H1 (cell line): ENCODE data around the gene WDR49. TPM values are rescaled to one million over a fixed set of nuclear protein-coding genes. Genes with fewer than 3 reads are reported as not detected.

ENCODE experiments used
- CTCF ChIA-PET: fragments of 300-600 bp; sonication (Branson Sonifier 250); formaldehyde crosslinking; loops from one replicate; lab custom pipeline; 2021; ENCODE audit not compliant: partially characterized antibody; lab: Charles Lee
- POLR2A ChIA-PET: fragments of 300-600 bp; sonication (Branson Sonifier 250); formaldehyde crosslinking; loops from one replicate; lab custom pipeline; 2021; ENCODE audit warnings: inconsistent platforms; ENCODE audit not compliant: partially characterized antibody; lab: Charles Lee
- DNase-seq, 2 experiments: peaks; one replicate each; pipeline versions ENCODE4 v3.0.0 to v3.0.0-alpha.2; 2010 to 2022; ENCODE audit warnings: low spot score in 2 of 2, low read depth in 1 of 2, mixed read lengths in 1 of 2
- FAIRE-seq: peaks from 2 replicates; lab custom pipeline; 2011; peaks lifted over from hg19 to GRCh38; lab: Jason Lieb, UNC
- H2AFZ ChIP-seq: 2 replicates; pipeline ENCODE4 v1.8.1; 2012; ENCODE audit warnings: low read length, inconsistent platforms
- H2AK5ac ChIP-seq: 2 replicates; pipeline ENCODE4 v1.6.1; 2013; ENCODE audit warnings: low read depth, low read length
- H2BK120ac ChIP-seq: replicated peaks from 2 replicates; pipeline ENCODE3; 2013; ENCODE audit warnings: low read depth, low read length, inconsistent platforms
- H2BK12ac ChIP-seq: 2 replicates; pipeline ENCODE4 v1.6.1; 2013; ENCODE audit warnings: low read depth, low read length
- H2BK15ac ChIP-seq: 2 replicates; pipeline ENCODE4 v1.6.1; 2013; ENCODE audit warnings: low read length
- H2BK20ac ChIP-seq: 2 replicates; pipeline ENCODE4 v1.6.1; 2013; ENCODE audit warnings: low read length
- H2BK5ac ChIP-seq: 2 replicates; pipeline ENCODE4 v1.6.1; 2013; ENCODE audit warnings: low read depth, low read length
- H3K14ac ChIP-seq: 2 replicates; pipeline ENCODE4 v1.6.1; 2013; ENCODE audit warnings: inconsistent platforms; ENCODE audit not compliant: insufficient read length
- H3K18ac ChIP-seq: 2 replicates; pipeline ENCODE4 v1.6.1; 2013; ENCODE audit warnings: low read length; ENCODE audit errors: extremely low read depth
- H3K23ac ChIP-seq: 2 replicates; pipeline ENCODE4 v1.6.1; 2013; ENCODE audit warnings: inconsistent platforms; ENCODE audit not compliant: insufficient read length
- H3K23me2 ChIP-seq: 2 replicates; pipeline ENCODE4 v1.6.1; 2013; ENCODE audit warnings: low read depth, low read length
- H3K27ac ChIP-seq: 2 replicates; pipeline ENCODE4 v1.6.1; 2011; ENCODE audit warnings: low read depth, low read length, inconsistent platforms
- H3K27me3 ChIP-seq, 4 experiments: replicated peaks in 1 of 4; 1 replicate in 1 of 4; 2 replicates in 3 of 4; pipeline versions ENCODE4 v1.6.1 to v1.8.1; 2011 to 2013; ENCODE audit warnings: low read length in 3 of 4, mild to moderate bottlenecking in 3 of 4, inconsistent platforms in 2 of 4, mixed read lengths in 2 of 4, moderate library complexity in 1 of 4; ENCODE audit not compliant: control insufficient read depth in 3 of 4, insufficient read depth in 3 of 4; ENCODE audit errors: extremely low read depth in 1 of 4
- H3K36me3 ChIP-seq, 4 experiments: 2 replicates each; pipeline versions ENCODE4 v1.6.1 to v1.8.1; 2011 to 2013; ENCODE audit warnings: mild to moderate bottlenecking in 4 of 4, low read length in 3 of 4, moderate library complexity in 2 of 4, control low read depth in 1 of 4, inconsistent platforms in 1 of 4; ENCODE audit not compliant: insufficient read depth in 4 of 4, control insufficient read depth in 2 of 4
- H3K4ac ChIP-seq: replicated peaks from 2 replicates; pipeline ENCODE3; 2013; ENCODE audit warnings: low read length, low read depth, mixed read lengths, inconsistent platforms; ENCODE audit not compliant: insufficient read length
- H3K4me1 ChIP-seq, 4 experiments: replicated peaks in 1 of 4; 1 replicate in 1 of 4; 2 replicates in 3 of 4; pipeline versions ENCODE4 v1.6.1 to v1.8.1; 2011 to 2013; ENCODE audit warnings: low read length in 3 of 4, inconsistent platforms in 2 of 4, mixed read lengths in 1 of 4; ENCODE audit not compliant: insufficient read depth in 4 of 4, control insufficient read depth in 3 of 4
- H3K4me2 ChIP-seq, 2 experiments: 2 replicates each; pipeline versions ENCODE4 v1.6.1 to v1.8.1; 2011 to 2013; ENCODE audit warnings: low read depth in 2 of 2, low read length in 2 of 2, control low read depth in 1 of 2, inconsistent platforms in 1 of 2, mild to moderate bottlenecking in 1 of 2; ENCODE audit not compliant: insufficient read depth in 1 of 2
- H3K4me3 ChIP-seq, 4 experiments: fragments of 200-600, 300-600 bp in 1 of 4; sonication (generic), shearing (Covaris generic), sonication (Bioruptor Twin) in 1 of 4; 2 replicates each; pipeline versions ENCODE4 v1.5.1 to v1.8.1; 2011 to 2016; ENCODE audit warnings: low read length in 4 of 4, low read depth in 3 of 4, control low read depth in 2 of 4, inconsistent platforms in 2 of 4, mild to moderate bottlenecking in 2 of 4, mixed read lengths in 1 of 4, moderate library complexity in 1 of 4; ENCODE audit not compliant: insufficient read depth in 2 of 4; ENCODE audit errors: extremely low read depth in 1 of 4
- H3K56ac ChIP-seq: replicated peaks from 2 replicates; pipeline ENCODE3; 2013; ENCODE audit warnings: low read depth, mild to moderate bottlenecking, mixed read lengths, low read length, inconsistent platforms; ENCODE audit not compliant: insufficient read length
- H3K79me1 ChIP-seq: 2 replicates; pipeline ENCODE4 v1.6.1; 2013; ENCODE audit warnings: low read depth, low read length, control low read depth
- H3K79me2 ChIP-seq, 2 experiments: 2 replicates each; pipeline versions ENCODE4 v1.6.1 to v1.8.1; 2012 to 2013; ENCODE audit warnings: low read length in 2 of 2, mild to moderate bottlenecking in 2 of 2, inconsistent platforms in 1 of 2; ENCODE audit not compliant: insufficient read depth in 2 of 2, control insufficient read depth in 1 of 2
- H3K9ac ChIP-seq, 4 experiments: replicated peaks in 1 of 4; 1 replicate in 1 of 4; 2 replicates in 3 of 4; pipeline versions ENCODE4 v1.6.1 to v1.8.1; 2011 to 2013; ENCODE audit warnings: low read depth in 3 of 4, low read length in 3 of 4, control low read depth in 2 of 4, mild to moderate bottlenecking in 2 of 4, moderate library complexity in 2 of 4, inconsistent platforms in 1 of 4; ENCODE audit errors: extremely low read depth in 1 of 4
- H3K9me3 ChIP-seq, 2 experiments: 2 replicates each; pipeline versions ENCODE4 v1.6.1 to v1.8.1; 2012 to 2013; ENCODE audit warnings: mild to moderate bottlenecking in 2 of 2, moderate library complexity in 2 of 2, control low read depth in 1 of 2, inconsistent platforms in 1 of 2, low read depth in 1 of 2, low read length in 1 of 2, mixed read lengths in 1 of 2; ENCODE audit not compliant: insufficient read depth in 2 of 2
- H4K20me1 ChIP-seq, 2 experiments: replicated peaks in 1 of 2; 2 replicates each; pipeline versions ENCODE3 to v1.8.1; 2011 to 2013; ENCODE audit warnings: inconsistent platforms in 2 of 2, low read length in 2 of 2, mild to moderate bottlenecking in 1 of 2; ENCODE audit not compliant: insufficient read depth in 2 of 2, control insufficient read depth in 1 of 2
- H4K5ac ChIP-seq: 2 replicates; pipeline ENCODE4 v1.6.1; 2013; ENCODE audit warnings: low read length, low read depth, mixed read lengths, inconsistent platforms; ENCODE audit not compliant: insufficient read length
- H4K8ac ChIP-seq: 2 replicates; pipeline ENCODE4 v1.8.0; 2013; ENCODE audit warnings: mild to moderate bottlenecking, moderate library complexity, low read length, inconsistent platforms; ENCODE audit not compliant: insufficient read depth; ENCODE audit errors: extremely low read depth
- H4K91ac ChIP-seq: replicated peaks from 2 replicates; pipeline ENCODE3; 2013; ENCODE audit warnings: low read length, mixed read lengths, inconsistent platforms; ENCODE audit not compliant: insufficient read length
- CBX5 ChIP-seq: fragments of 300-800, 300-1000 bp; sonication (generic); IDR thresholded peaks from 2 replicates; pipeline ENCODE4 v1.7.1; 2016; ENCODE audit warnings: antibody characterized with exemption, low read length, low read depth
- POLR2A ChIP-seq, 2 experiments: IDR thresholded peaks; 1 replicate in 1 of 2; 2 replicates in 1 of 2; pipeline ENCODE4 v1.6.1; 2011; ENCODE audit warnings: low read depth in 2 of 2, low read length in 2 of 2, mild to moderate bottlenecking in 2 of 2; ENCODE audit errors: control extremely low read depth in 1 of 2
- RXRA ChIP-seq: IDR thresholded peaks from 2 replicates; pipeline ENCODE4 v1.6.1; 2011; ENCODE audit warnings: low read depth, mild to moderate bottlenecking, low read length, moderate library complexity; ENCODE audit not compliant: insufficient read depth
- SIN3A ChIP-seq, 2 experiments: IDR thresholded peaks in 1 of 2; conservative IDR thresholded peaks in 1 of 2; 2 replicates each; pipeline ENCODE4 v1.6.1; 2011 to 2012; ENCODE audit warnings: low read length in 2 of 2, improper control_type of control experiment in 1 of 2, low read depth in 1 of 2, mild to moderate bottlenecking in 1 of 2
- WGBS, 2 experiments: shearing (Covaris generic) in 1 of 2; methylation state at CpG; one replicate each; pipeline versions ENCODE4 v1.1.6 to v1.1.7; 2013 to 2015; ENCODE audit warnings: low lambda C conversion rate in 2 of 2, mixed read lengths in 2 of 2, inconsistent platforms in 1 of 2, low coverage in 1 of 2, missing lambda C conversion rate in 1 of 2; ENCODE audit not compliant: insufficient replicate concordance in 2 of 2, insufficient coverage in 1 of 2, insufficient read length in 1 of 2; ENCODE audit errors: extremely low coverage in 1 of 2, missing lambda C conversion rate in 1 of 2; 5-methylcytosine and 5-hydroxymethylcytosine counted together
- polyA plus RNA-seq, 7 experiments: library from polyadenylated mRNA; depleted of rRNA in 3 of 7; stranded (reverse) in 5 of 7; unstranded in 2 of 7; fragments of >200 nt in 5 of 7; fragments of 200-250 nt in 2 of 7; gene quantifications; 1 replicate in 5 of 7; 2 replicates in 1 of 7; 4 replicates in 1 of 7; pipeline versions ENCODE4 v1.2.1 to v1.2.3, GENCODE V29; 2011 to 2013; ENCODE audit warnings: missing spikeins in 2 of 7, mixed read lengths in 2 of 7
- total RNA-seq: library from RNA; stranded (reverse); fragmentation: NEBNext Ultra II Directional; extraction: Animal tissue kit (Norgen Biotek cat#: 25700); gene quantifications from 2 replicates; pipeline ENCODE4 v1.2.1, GENCODE V29; 2021

WDR49 gene
- total and polyA plus RNA-seq, 2 of the 8 experiments (the other 6 are each of a cell fraction or from before 2014, with no cell fraction given) = 0.50 to 1.7 TPM

GRCh38 chr3:167480748-167481147, 173.0 kb downstream of the WDR49 start:
- Histone ChIP-seq H3K9ac (peak overlapping the region in 1 of 4 experiments; percentile 8; a peak in 1 of 7 replicates), H3K4ac (no peak overlapping the region), H3K4me2 (no peak overlapping the region), H2AK5ac (no peak overlapping the region), H2BK15ac (no peak overlapping the region), H2BK12ac (no peak overlapping the region), H3K23me2 (no peaks in the 10 kb centered on the region), H3K23ac (no peak overlapping the region), H2AFZ (peak overlapping the region; percentile 41; the same call in 1 of the 2 replicates), H3K18ac (no peak overlapping the region), H3K27me3 (no peaks in the 10 kb centered on the region), H4K5ac (no peak overlapping the region), H2BK20ac (no peak overlapping the region), H4K91ac (no peak overlapping the region), H3K79me2 (no peaks in the 10 kb centered on the region), H3K9me3 (no peaks in the 10 kb centered on the region), H3K56ac (no peak overlapping the region), H3K27ac (no peak overlapping the region), H3K36me3 (no peaks in the 10 kb centered on the region), H2BK5ac (no peak overlapping the region), H3K4me1 (no peaks in the 10 kb centered on the region), H3K79me1 (no peaks in the 10 kb centered on the region), H3K4me3 (no peak overlapping the region), H3K14ac (no peak overlapping the region), H2BK120ac (no peak overlapping the region), H4K8ac (no peak overlapping the region), H4K20me1 (no peaks in the 10 kb centered on the region)
- ChIA-PET POLR2A (no interaction called here), CTCF (interaction anchor here (0.5 to 1.5 kb wide), 2 partner anchors 10 to 72 kb away, joined by 3 to 8 read pairs; no protein-coding TSS in a partner anchor)
- DNase-seq = no peak
- 91% methylated on average over 2 of the region's 2 CpGs; no CpG with 5 or more reads in 1 of the 2 experiments for WGBS, 2 experiments
- TF ChIP-seq SIN3A (conservative IDR thresholded peaks at IDR 0.05 in 1 of 2, IDR thresholded peaks at IDR 0.05 in 1 of 2; ENCODE audit: low read depth in 1 of 2, low read length in 2 of 2) (no peak), CBX5 (no peak), POLR2A (IDR thresholded peaks at IDR 0.05; ENCODE audit: control extremely low read depth in 1 of 2, low read depth in 2 of 2, low read length in 2 of 2) (no peak), RXRA (no peak)
- no peak for FAIRE-seq
